ENCODE results near the gene VIL1.

The VIL1 gene

DNA sequence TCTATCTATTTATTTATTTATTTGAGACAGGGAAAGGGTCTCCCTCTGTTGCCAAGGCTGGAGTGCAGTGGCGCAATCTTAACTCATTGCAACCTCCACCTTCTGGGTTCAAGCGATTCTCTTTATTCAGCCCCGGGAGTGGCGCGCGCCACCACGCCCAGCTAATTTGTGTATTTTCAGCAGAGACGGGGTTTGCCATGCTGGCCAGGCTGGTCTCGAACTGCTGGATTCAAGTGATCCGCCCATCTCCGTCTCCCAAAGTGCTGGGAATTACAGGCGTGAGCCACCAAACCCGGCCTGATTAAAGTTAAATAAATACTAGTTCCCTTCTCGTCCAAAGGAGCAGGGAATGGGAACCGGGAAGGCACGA lies 23.5 kb upstream of the VIL1 start:
- DNase-seq = no peak

DNA sequence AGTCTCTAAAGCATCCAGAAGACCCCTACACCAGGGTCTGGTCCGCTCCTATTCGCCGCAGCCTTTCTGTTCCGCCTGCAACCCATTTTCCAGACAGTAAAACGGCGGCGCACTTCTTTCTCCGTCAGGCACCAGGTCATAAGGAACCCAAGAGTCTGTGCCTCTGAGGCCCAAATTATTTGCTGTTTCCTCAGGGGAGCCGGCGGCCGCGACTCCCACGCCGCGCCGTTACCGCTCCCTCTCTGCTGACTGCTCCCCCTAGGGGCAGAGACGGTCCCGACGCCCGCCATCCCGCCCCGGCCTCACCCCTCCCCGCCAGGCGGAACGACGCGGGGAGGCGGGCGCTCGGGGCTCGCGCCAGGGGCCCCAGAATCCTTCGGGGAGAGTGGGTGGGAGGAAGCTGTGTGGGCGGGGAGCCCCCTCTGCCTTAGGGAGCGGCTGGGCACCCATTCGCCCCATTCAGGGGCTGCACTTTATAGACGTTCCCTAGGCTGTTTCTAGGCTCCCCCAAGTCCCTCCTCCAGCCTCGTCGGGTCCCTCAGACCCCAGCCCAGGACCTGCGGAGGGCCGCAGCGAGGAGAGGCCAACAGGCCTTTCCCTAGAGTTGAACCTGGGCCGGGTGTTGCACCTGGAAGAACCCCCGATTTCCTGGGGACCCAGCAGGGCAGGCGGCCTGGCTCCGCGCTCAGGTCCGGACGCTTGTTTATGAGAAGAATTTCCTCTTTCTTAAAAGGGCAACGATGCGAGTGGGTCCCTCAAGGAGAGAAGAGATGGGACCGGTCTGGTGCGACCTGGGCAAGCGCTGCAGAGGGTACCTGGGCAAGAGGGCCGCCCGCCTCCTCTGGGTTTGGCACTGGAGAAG lies 22.9 kb upstream of the VIL1 start:
- peak; percentile 93 for DNase-seq

DNA sequence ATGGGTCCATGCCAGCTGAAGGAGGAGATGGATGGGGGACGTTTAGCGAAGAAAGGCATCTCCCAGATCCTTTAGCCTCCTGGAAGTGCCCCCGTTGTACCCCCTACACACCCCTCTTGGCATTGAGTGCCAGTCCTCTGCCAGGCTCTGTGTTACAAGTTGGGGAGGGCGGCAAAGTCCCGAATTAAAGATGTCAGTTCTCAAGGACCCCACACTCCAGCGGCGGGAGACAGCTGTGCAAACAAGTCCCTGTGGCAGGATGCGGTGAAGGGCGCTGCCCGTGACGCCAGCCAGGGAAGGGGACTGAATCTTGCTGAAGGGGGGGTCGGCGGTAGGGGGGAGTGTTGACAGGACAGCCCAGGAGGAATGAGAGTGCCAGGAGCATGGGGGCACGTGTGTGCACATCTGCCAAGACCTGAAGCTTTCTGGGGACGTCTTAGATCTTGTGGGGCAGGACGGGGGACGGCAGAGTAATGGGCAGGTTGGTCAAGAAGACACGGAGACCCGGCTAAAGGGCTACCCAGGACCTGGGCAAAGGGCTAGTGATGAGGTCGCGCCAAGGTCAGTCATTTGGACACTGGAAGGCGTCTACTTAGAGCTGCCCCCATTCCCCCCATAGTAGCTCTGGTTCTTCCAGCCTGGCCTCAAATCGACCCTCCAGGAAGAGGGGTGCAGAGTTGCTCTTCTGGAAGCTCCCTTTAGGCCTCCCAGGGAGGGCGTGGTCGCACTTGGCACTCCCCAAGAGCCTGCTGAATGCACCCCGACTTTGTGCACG lies 22.0 kb upstream of the VIL1 start:
- DNase-seq = peak; percentile 67

DNA sequence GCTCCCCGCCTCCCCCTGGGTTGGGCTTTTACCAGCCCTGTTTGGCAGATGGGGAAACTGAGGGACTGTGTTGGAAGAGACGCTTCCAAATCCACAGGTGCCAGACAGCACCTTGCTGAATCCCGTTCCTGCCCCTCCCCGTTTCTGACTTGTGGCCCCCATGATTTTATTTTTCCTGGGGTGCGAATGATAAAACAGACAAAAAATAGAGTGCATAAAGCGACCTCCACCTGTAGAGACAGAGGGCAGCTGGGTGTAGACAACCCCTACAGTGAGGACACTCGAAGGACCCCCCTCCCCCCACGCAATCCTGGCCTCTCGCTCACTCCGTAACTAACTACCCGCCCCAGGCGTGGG lies 21.5 kb upstream of the VIL1 start:
- no peak for DNase-seq

DNA sequence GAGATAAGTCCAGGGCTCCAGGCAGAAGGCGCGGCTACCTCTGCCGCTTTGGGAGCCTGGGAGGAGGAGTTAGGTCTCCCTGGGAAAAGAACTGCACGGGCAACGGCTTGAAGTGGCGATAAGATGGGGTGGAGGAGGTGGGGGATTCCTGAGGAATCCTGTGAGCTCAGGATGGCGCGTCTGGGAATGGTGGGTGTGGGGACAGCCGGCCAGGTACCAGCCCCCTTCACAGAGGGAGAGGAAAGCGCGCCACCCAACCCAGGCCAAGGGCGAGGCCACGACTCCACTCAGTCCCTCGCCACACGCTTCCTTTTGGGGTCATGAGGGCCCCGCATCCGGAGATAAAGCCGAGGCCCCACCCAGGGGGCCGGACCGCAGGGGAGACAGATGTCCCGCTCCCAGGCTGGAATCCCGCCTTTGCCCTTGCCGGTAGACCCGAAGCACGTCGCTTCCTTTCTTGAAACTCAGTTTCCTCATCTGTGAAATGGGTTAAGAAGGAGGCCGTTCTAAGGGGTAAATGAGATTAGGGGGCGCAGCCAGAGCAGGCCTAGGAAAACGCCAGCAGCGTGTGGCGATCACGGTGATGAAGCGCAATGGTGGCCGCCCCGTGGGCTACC lies 21.0 kb upstream of the VIL1 start:
- DNase-seq = peak; percentile 67

DNA sequence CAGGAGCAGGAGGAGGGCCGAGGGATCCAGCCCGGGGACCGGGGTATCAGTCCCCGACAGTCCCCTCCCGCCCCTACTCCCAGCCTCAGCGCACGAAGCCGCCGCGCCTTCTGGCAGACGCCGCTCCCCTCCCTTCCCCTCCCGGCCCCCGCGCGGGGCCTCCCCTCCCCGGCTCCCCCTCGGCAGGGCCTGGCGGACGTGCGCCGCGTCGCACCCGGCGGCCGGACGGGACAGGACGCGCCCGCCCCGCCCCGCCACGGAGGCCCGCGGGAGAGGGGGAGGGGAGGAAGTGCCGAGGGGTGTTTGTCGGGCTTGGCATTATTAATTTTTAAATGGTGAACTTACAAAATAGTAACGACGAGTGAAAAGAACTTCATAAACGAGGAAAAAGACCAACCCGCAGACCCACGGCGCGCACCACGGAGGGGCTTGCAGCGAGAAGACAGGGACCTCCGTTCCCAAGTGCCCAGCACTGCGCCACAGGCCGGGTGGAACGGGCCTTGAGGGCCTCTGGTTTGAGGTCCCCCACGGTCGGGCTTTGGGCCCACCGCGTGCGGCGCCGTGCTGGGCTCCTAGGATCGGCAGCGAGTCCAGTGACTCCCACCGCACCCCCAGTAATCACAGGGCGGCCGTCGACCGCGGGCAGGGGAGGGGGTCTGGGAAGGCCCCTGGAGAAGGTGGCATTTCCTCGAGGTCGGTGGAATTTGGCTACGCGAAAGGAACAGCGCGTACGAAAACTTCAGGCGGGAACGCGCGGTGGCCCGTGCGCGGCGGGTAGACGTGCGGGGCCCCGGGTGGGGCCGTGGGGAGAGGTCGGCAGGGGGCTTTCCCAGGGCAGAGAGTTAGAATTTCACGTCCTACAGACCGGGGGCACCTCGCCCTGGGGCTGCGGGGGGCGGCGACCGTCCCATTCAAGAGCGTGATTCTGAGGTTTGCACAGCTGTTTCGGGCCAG lies 20.2 kb upstream of the VIL1 start:
- DNase-seq = peak; percentile 68

DNA sequence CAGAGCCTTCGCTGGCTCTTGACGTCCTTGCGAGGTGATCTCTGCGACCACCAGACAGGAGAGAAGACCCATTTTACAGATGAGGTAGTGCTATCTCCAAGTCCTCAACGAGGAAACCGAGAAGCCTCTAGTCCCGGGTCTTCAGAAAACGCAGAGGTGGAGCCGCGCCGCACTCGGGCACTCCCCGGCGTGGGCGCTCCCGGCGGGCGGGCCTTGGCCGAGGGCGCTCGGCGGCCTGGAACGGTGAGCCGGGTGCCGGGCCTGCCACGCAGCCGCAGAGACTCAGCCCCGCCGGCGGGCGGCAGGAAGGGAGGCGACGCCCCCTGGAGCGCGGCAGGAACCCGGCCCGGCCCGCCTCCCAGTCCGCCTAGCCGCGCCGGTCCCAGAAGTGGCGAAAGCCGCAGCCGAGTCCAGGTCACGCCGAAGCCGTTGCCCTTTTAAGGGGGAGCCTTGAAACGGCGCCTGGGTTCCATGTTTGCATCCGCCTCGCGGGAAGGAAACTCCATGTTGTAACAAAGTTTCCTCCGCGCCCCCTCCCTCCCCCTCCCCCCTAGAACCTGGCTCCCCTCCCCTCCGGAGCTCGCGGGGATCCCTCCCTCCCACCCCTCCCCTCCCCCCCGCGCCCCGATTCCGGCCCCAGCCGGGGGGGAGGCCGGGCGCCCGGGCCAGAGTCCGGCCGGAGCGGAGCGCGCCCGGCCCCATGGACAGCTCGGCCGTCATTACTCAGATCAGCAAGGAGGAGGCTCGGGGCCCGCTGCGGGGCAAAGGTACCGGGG lies 19.3 kb upstream of the VIL1 start, which contains the start of gene CTDSP1:
Gene CTDSP1 (plus strand): TSS at position 478 of the 776 bp plus-strand sequence. CDS start 223 bp downstream, at position 701.
- DNase-seq = peak; percentile 94

DNA sequence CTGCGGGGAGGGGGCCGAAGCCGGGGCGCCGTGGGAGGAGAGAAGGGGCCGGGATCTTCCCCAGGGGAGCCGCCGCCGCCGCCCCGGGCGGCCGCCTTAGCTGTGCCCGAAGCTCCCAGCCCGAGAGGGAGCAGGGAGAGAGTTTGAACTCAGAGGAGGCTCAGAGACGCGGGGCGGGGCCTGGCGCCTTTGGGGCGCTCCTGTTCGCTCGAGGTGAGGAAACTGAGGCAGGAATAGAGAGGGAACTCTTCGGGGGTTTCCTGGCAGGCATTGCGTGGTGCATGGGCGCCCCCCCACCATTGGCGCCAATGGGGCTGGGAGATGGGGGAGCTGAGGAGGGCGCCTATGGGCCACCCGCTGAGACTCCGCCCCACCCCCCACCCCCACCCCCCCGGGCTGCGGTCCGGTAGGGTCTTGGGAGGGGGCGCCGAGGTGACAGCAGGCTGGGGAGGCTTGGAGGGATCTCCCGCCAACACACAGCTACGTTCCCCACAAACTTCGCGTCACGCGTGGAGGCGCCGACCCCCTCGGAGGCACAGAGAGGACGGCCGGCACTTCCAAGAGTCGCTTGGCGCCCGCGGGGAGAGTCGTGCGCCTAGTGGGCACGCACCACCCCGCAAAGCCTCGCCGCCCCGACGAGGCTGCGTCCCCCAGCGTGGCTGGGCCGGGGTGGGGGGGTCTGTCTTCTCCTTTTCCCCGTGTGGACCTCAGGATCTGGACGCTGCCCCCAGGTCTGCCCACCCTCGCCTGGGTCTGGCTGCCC lies 18.6 kb upstream of the VIL1 start:
- peak; percentile 54 for DNase-seq

DNA sequence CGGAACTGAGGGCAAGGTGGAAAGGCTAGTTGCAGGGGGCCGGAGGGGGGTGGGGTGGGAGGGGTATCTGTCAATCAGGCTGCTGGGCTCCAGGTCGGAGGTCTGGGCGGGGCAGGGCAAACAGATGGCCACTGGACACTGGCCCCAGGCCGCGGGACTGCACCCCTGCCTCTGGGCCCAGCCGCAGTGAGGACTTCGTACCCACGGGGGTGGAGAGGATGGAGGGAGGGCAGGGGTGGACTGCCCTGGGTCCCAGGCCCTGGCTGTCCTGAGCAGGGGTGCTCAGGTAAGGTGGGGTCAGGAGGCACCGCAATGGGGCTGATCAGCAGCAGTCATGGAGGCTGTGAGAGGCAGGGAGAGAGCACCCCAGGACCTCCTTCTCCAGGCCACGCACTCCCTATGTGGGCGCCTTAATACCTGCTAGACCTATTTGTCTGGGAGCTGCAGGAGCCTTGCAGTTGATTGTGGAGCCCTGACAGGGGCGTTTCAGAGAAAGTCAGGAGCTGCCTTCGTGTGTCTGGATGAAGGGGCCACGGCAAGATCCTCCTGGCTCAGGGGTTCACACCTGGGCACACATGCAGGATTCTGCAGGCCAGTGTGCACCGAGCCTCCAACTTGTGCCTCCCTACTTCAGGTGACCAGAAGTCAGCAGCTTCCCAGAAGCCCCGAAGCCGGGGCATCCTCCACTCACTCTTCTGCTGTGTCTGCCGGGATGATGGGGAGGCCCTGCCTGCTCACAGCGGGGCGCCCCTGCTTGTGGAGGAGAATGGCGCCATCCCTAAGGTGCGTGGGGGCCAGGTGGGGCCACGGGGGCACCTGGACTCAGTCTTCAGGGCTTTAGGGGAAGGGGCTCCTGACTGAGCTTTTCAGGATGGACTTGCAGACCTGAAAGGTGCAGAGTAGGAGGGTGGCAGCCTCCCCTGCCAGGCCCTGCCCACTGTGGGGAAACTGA lies 17.7 kb upstream of the VIL1 start:
- no peak for DNase-seq

DNA sequence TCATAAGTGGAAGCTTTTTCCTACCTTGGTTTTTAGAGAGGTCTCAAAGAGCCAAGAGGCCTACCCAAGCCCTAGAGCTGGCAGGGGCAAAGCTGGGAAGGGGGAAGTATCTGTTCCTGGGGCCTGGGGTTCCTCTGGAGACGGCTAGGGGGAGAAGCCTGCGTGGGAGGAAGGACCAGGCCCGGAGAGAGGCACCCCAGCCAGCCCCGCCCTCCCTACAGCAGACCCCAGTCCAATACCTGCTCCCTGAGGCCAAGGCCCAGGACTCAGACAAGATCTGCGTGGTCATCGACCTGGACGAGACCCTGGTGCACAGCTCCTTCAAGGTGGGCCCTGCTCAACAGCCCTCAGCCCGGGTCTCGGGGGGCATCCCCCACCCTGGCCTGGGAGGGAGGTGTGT lies 17.0 kb upstream of the VIL1 start:
- DNase-seq = no peak

DNA sequence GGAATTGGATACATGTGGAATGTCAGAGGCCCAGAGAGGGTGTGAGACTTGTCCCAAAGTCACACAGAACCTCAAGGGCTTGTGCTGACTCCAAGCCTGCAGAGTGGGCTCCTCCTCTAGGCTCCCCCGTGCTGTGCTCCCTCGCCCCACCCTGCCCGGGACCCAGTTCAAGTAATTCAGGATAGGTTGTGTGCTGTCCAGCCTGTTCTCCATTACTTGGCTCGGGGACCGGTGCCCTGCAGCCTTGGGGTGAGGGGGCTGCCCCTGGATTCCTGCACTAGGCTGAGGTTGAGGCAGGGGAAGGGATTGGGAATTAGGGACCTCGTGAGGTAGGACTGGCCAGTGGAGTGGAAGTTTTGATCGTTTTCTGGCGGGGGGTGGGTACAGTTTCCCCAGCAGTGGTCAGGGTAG lies 16.4 kb upstream of the VIL1 start:
- DNase-seq = no peak

DNA sequence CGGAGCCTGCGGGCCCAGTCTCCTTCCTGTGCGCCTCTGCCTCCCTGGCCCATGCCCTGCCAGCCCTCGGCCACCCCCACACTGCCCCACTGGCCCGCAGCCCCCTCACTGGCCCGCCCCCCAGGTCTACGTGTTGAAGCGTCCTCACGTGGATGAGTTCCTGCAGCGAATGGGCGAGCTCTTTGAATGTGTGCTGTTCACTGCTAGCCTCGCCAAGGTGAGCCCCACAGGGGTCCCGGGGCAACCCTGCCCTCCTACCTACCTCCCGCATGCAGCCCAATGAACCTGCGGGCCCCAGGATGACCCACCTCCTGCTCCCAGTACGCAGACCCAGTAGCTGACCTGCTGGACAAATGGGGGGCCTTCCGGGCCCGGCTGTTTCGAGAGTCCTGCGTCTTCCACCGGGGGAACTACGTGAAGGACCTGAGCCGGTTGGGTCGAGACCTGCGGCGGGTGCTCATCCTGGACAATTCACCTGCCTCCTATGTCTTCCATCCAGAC lies 16.0 kb upstream of the VIL1 start:
- no peak for DNase-seq

DNA sequence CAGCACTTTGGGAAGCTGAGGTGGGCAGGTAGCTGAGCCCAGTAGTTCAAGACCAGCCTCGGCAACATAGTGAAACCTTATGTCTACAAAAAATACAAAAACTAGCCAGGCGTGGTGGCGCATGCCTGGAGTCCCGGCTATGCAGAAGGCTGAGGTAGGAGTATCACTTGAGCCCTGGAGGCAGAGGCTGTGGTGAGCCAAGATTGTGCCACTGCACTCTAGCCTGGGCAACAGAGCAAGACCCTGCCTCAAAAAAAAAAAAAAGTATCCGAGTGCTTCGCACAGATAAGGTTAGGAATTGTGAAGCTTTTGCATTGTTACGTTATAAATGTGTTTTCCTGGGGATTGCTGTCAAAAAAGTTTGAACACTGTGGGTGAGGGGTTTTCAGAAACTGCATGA lies 15.1 kb upstream of the VIL1 start:
- DNase-seq = no peak

DNA sequence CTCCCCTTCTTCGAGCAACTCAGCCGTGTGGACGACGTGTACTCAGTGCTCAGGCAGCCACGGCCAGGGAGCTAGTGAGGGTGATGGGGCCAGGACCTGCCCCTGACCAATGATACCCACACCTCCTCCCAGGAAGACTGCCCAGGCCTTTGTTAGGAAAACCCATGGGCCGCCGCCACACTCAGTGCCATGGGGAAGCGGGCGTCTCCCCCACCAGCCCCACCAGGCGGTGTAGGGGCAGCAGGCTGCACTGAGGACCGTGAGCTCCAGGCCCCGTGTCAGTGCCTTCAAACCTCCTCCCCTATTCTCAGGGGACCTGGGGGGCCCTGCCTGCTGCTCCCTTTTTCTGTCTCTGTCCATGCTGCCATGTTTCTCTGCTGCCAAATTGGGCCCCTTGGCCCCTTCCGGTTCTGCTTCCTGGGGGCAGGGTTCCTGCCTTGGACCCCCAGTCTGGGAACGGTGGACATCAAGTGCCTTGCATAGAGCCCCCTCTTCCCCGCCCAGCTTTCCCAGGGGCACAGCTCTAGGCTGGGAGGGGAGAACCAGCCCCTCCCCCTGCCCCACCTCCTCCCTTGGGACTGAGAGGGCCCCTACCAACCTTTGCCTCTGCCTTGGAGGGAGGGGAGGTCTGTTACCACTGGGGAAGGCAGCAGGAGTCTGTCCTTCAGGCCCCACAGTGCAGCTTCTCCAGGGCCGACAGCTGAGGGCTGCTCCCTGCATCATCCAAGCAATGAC lies 14.4 kb upstream of the VIL1 start:
- no peak for DNase-seq

DNA sequence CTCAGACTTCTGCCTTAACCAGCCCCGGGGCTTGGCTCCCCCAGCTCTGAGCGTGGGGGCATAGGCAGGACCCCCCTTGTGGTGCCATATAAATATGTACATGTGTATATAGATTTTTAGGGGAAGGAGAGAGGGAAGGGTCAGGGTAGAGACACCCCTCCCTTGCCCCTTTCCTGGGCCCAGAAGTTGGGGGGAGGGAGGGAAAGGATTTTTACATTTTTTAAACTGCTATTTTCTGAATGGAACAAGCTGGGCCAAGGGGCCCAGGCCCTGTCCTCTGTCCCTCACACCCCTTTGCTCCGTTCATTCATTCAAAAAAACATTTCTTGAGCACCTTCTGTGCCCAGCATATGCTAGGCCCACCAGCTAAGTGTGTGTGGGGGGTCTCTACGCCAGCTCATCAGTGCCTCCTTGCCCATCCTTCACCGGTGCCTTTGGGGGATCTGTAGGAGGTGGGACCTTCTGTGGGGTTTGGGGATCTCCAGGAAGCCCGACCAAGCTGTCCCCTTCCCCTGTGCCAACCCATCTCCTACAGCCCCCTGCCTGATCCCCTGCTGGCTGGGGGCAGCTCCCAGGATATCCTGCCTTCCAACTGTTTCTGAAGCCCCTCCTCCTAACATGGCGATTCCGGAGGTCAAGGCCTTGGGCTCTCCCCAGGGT lies 13.7 kb upstream of the VIL1 start:
- DNase-seq = no peak

DNA sequence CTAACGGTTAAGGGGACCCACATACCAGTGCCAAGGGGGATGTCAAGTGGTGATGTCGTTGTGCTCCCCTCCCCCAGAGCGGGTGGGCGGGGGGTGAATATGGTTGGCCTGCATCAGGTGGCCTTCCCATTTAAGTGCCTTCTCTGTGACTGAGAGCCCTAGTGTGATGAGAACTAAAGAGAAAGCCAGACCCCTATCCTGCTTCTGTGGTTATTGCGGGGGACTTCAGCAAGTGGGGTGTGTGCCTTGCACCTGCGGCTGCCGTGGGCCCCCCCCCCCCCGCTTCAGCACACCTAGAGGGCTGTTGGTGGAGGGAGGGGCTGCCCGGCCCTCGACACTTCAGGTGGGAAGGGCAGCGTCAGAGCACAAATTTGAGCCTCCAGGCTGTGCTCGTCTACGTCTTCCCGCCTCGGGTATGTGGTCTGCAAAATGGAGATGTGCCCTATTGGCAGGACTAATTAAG lies 13.1 kb upstream of the VIL1 start:
- DNase-seq = peak; percentile 29

DNA sequence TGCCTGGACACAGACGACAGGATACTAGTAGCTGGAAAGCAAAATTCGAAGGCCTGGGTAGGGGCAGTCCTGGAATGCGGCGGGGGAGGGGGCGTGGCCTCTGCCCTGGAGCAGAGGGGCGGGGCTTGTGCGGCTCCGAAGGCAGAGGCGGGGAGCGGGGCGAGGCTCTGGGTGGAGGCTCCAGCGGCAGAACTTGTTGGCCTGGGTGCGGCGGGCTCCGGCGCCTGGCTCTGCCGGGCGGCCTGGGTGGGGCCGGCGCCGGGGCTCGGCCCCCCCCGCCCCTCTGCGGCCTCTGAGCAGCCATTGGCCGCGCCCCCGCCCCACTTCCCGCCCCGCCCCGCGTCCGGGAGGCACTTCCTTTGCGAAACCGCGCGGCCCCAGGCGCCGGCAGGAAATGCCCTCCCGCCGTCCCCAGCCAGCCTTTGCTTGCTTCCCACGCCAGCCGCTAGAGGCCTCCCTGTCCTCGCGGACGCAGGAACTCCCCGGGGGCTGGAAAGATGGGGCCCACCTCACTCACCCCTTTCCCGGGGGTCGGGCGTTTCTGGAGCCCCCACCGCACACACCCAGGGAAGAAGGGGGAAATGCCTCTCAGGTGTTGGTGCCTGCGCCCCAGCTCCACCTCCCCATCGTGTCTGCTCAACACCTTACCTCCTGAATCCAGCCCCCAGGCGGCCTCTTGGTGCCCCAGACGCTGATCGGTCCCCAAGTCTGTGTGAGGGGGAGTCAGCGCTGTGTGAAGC lies 12.5 kb upstream of the VIL1 start:
- DNase-seq = peak; percentile 98
